Fibroblast of pulmonary artery (primary cell): ENCODE data around the gene PHYHIPL.

Experiments used
- DNase-seq: peaks from one replicate; pipeline ENCODE4 v3.0.0-alpha.2; 2010; ENCODE audit warnings: low read depth
- H3K4me3 ChIP-seq: replicated peaks from 2 replicates; pipeline ENCODE4 v1.5.1; 2011; ENCODE audit warnings: low read depth, mild to moderate bottlenecking, control low read depth, low read length, moderate library complexity
- TF ChIP-seq, protein P1 (sequence below): IDR thresholded peaks from 2 replicates; pipeline ENCODE4 v1.5.1; 2011; ENCODE audit warnings: mild to moderate bottlenecking, control low read depth, low read length, inconsistent platforms; ENCODE audit errors: missing control alignments

Gene PHYHIPL

DNA sequence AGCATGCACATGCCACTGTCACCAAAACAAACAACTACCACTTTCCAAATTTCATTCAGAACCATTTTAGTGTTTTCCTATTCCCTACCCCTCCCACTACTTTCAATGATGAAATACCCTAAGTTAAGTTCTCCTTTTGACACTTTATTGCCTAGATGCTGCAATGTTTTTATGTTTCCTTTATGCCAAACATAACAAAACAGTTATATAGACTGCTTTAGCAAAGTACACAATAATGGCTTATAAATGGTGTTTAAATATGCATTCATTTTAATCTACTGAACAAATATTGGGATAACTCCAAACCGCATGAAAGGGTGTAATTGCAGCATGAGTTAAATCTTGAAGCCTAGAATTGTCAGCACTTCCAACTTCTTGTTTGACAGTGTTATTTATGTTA lies 69.2 kb downstream of the PHYHIPL start:
- TF ChIP-seq, protein P1, sequence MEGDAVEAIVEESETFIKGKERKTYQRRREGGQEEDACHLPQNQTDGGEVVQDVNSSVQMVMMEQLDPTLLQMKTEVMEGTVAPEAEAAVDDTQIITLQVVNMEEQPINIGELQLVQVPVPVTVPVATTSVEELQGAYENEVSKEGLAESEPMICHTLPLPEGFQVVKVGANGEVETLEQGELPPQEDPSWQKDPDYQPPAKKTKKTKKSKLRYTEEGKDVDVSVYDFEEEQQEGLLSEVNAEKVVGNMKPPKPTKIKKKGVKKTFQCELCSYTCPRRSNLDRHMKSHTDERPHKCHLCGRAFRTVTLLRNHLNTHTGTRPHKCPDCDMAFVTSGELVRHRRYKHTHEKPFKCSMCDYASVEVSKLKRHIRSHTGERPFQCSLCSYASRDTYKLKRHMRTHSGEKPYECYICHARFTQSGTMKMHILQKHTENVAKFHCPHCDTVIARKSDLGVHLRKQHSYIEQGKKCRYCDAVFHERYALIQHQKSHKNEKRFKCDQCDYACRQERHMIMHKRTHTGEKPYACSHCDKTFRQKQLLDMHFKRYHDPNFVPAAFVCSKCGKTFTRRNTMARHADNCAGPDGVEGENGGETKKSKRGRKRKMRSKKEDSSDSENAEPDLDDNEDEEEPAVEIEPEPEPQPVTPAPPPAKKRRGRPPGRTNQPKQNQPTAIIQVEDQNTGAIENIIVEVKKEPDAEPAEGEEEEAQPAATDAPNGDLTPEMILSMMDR, result no peak
- no peak for DNase-seq

GRCh38 chr10:59252491-59252890 lies 76.0 kb downstream of the PHYHIPL start:
- TF ChIP-seq, protein P1, result no peak
- H3K4me3 ChIP-seq, result no peak overlapping the region
- DNase-seq, result no peak

More for the DNA sequence above, 69.2 kb downstream of the PHYHIPL start:
- H3K4me3 ChIP-seq, result no peak overlapping the region

DNA sequence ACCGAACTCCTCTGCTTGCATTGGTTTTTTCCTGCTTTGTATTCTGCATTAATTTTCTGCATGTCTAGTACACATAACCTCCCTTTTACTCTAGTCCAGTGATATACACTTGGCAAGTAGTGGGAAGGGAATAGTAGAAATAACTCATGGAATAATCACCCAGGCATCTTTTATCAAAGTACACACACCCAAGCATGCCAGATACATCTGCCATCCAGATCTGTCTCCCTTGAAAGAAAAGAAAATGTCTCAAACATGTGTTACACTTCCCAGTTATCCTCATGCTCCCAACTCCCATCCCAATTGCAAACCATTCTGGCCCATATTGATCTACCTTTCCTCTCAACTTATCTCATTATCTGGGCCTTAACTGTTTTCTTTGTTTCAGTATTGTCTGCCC lies 79.0 kb downstream of the PHYHIPL start:
- no peak for DNase-seq
- H3K4me3 ChIP-seq, result no peak overlapping the region
- TF ChIP-seq, protein P1, result no peak

DNA sequence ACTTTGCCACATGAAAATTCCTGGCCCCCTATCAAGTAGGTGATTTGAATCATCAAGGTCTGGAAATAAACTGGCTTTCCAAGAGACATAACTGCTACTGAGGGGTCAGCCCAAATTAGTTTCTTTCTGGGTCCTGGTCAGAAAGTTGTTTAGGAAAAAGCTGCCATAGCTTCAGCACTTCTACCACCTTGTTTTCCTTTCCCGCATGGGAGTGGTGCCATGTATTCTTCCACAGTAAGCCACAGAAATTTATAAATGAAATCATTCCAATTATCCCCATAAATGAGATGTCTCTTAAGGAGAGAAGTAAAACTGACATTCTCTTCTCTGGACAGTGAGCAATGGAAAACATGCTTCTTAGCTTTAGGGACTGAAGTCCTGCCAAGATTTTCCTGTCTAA lies 80.8 kb downstream of the PHYHIPL start:
- DNase-seq, result no peak
- TF ChIP-seq, protein P1, result no peak
- no peak overlapping the region for H3K4me3 ChIP-seq

GRCh38 chr10:59258890-59259289 lies 82.4 kb downstream of the PHYHIPL start:
- no peak overlapping the region for H3K4me3 ChIP-seq
- no peak for DNase-seq
- TF ChIP-seq, protein P1, result no peak

DNA sequence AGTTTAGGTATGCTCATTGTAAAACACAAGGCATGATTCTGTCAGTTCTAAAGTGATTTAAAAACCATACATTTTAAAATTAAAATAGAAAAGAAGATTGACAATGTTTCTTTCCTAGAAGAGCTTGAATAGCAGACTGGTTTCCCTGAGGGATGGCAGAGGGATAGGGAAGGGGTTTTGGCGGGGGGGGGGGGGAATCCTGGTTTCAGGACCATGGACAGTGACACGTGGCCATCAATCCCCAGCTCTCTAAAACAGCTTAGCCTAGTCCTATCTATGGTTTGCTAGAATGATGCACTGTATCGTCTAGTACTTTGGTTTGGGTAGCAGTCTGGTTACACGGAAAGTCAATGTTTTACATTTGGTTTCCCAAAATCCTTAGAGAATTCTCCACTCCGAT lies 88.7 kb downstream of the PHYHIPL start:
- H3K4me3 ChIP-seq, result no peak overlapping the region
- no peak for DNase-seq
- TF ChIP-seq, protein P1, result no peak

DNA sequence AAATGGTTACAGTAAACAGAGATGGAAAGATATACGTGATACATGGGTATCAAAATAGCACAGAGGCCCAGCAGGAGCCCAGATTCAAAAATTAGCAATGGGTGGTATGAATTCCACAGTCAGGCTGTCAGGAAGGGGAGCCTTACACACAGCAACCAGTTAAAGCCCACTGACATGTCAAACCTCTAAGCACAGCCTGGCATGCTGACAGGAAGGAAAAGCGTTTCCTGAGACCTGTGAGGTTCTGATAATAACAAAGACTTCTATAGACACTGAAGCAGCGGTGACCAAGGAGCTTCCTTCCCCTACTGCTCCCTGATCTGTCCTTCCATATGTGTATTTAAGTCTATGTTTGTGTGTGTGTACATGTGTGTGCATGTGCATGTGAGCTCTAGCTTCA lies 89.9 kb downstream of the PHYHIPL start:
- H3K4me3 ChIP-seq, result no peak overlapping the region
- DNase-seq, result no peak
- TF ChIP-seq, protein P1, result no peak
